ENCODE data around the gene LMBR1L. TPM values are rescaled to one million over a fixed set of nuclear protein-coding genes. Genes with fewer than 3 reads are reported as not detected.

LMBR1L gene
- total and polyA plus RNA-seq, 2 donors (not counting 1 experiment from before 2014, with no cell fraction given) = 30.9 to 53.2 TPM

GRCh38 chr12:49133014-49133413 lies 22.4 kb upstream of the LMBR1L start:
- H3K4me1 ChIP-seq (ENCODE audit: control insufficient read depth, extremely low read depth, insufficient read depth, low read length) = peaks cover 3% of the 10 kb centered on the region
- peaks cover 11% of the 10 kb centered on the region for H3K36me3 ChIP-seq (ENCODE audit: control insufficient read depth, insufficient read depth, low read length)
- TF ChIP-seq CTCF (conservative IDR thresholded peaks at IDR 0.05 in 1 of 2, IDR thresholded peaks at IDR 0.05 in 1 of 2; ENCODE audit: low read depth in 1 of 2, low read length in 2 of 2) = no peak
- no peak for TF ChIP-seq EZH2 (IDR thresholded peaks at IDR 0.05; ENCODE audit: low read length, missing control alignments)
- peak overlapping the region in 3 of 4 experiments; percentile 2 to 100 (median 72) for H3K4me3 ChIP-seq (replicated peaks in 1 of 4; ENCODE audit: control extremely low read depth in 1 of 4, insufficient read depth in 1 of 4, low read depth in 3 of 4, low read length in 4 of 4)
- H4K20me1 ChIP-seq (ENCODE audit: control insufficient read depth, extremely low read depth, insufficient read depth, low read length) = peaks cover 2% of the 10 kb centered on the region
- peaks cover 31% of the 10 kb centered on the region for H3K79me2 ChIP-seq (ENCODE audit: control insufficient read depth, insufficient read depth, low read length)
- H3K27me3 ChIP-seq (ENCODE audit: control insufficient read depth, insufficient read depth, low read length) = no peaks in the 10 kb centered on the region
- DNase-seq (ENCODE audit: low read depth in 2 of 2) = no peak
- H3K9ac ChIP-seq (ENCODE audit: insufficient read depth, low read length) = no peak overlapping the region
- peak overlapping the region; percentile 49 for H3K4me2 ChIP-seq (ENCODE audit: extremely low read depth, insufficient read depth, low read length)
- no peaks in the 10 kb centered on the region for H3K9me3 ChIP-seq (ENCODE audit: control insufficient read depth, insufficient read depth, low read depth, low read length)
- H3K27ac ChIP-seq (ENCODE audit: insufficient read depth, low read length) = no peak overlapping the region
- H2AFZ ChIP-seq (ENCODE audit: low read length) = no peak overlapping the region

- Histone ChIP-seq H3K36me3 (ENCODE audit: control insufficient read depth, insufficient read depth, low read length) (peaks cover 13% of the 10 kb centered on the region), H3K4me3 (replicated peaks in 1 of 4; ENCODE audit: control extremely low read depth in 1 of 4, insufficient read depth in 1 of 4, low read depth in 3 of 4, low read length in 4 of 4) (peak overlapping the region; percentile 52 to 100 (median 66)), H2AFZ (ENCODE audit: low read length) (peak overlapping the region; percentile 26), H3K9me3 (ENCODE audit: control insufficient read depth, insufficient read depth, low read depth, low read length) (no peaks in the 10 kb centered on the region), H3K27me3 (ENCODE audit: control insufficient read depth, insufficient read depth, low read length) (no peaks in the 10 kb centered on the region), H3K9ac (ENCODE audit: insufficient read depth, low read length) (no peak overlapping the region), H3K4me1 (ENCODE audit: control insufficient read depth, extremely low read depth, insufficient read depth, low read length) (peaks cover 3% of the 10 kb centered on the region), H3K27ac (ENCODE audit: insufficient read depth, low read length) (peak overlapping the region; percentile 27), H3K4me2 (ENCODE audit: extremely low read depth, insufficient read depth, low read length) (peak overlapping the region; percentile 93), H3K79me2 (ENCODE audit: control insufficient read depth, insufficient read depth, low read length) (peaks cover 31% of the 10 kb centered on the region), H4K20me1 (ENCODE audit: control insufficient read depth, extremely low read depth, insufficient read depth, low read length) (peaks cover 2% of the 10 kb centered on the region)
- no peak for TF ChIP-seq EZH2 (IDR thresholded peaks at IDR 0.05; ENCODE audit: low read length, missing control alignments)
- no peak for TF ChIP-seq CTCF (conservative IDR thresholded peaks at IDR 0.05 in 1 of 2, IDR thresholded peaks at IDR 0.05 in 1 of 2; ENCODE audit: low read depth in 1 of 2, low read length in 2 of 2)
- peak; percentile 55 to 78 for DNase-seq (ENCODE audit: low read depth in 2 of 2)
These were observed 21.3 kb upstream of the LMBR1L start for GRCh38 chr12:49131894-49132461.

GRCh38 chr12:49131051-49131893 lies 20.6 kb upstream of the LMBR1L start, which contains the start of gene TUBA1B:
Gene TUBA1B, minus strand, starts transcription at chr12:49131395. Its CDS starts 95 bp downstream, at chr12:49131300.
- Histone ChIP-seq H3K9ac (ENCODE audit: insufficient read depth, low read length) (peak within 1 kb of the TSS; percentile 98), H3K36me3 (ENCODE audit: control insufficient read depth, insufficient read depth, low read length) (peaks cover 15% of the 10 kb centered on the region), H3K9me3 (ENCODE audit: control insufficient read depth, insufficient read depth, low read depth, low read length) (no peaks in the 10 kb centered on the region), H3K4me2 (ENCODE audit: extremely low read depth, insufficient read depth, low read length) (peak within 1 kb of the TSS; percentile 98), H3K4me3 (replicated peaks in 1 of 4; ENCODE audit: control extremely low read depth in 1 of 4, insufficient read depth in 1 of 4, low read depth in 3 of 4, low read length in 4 of 4) (peak within 1 kb of the TSS; percentile 73 to 100 (median 97)), H3K79me2 (ENCODE audit: control insufficient read depth, insufficient read depth, low read length) (peaks cover 31% of the 10 kb centered on the region), H3K4me1 (ENCODE audit: control insufficient read depth, extremely low read depth, insufficient read depth, low read length) (peaks cover 3% of the 10 kb centered on the region), H3K27ac (ENCODE audit: insufficient read depth, low read length) (peak within 1 kb of the TSS; percentile 96), H4K20me1 (ENCODE audit: control insufficient read depth, extremely low read depth, insufficient read depth, low read length) (peaks cover 2% of the 10 kb centered on the region), H2AFZ (ENCODE audit: low read length) (peak within 1 kb of the TSS; percentile 26), H3K27me3 (ENCODE audit: control insufficient read depth, insufficient read depth, low read length) (no peaks in the 10 kb centered on the region)
- no peak for TF ChIP-seq EZH2 (IDR thresholded peaks at IDR 0.05; ENCODE audit: low read length, missing control alignments)
- no peak for TF ChIP-seq CTCF (conservative IDR thresholded peaks at IDR 0.05 in 1 of 2, IDR thresholded peaks at IDR 0.05 in 1 of 2; ENCODE audit: low read depth in 1 of 2, low read length in 2 of 2)
- DNase-seq (ENCODE audit: low read depth in 2 of 2) = peak; percentile 86
